Lung (tissue), 12 donors: ENCODE measurements around the gene MEAK7. TPM values are rescaled to one million over a fixed set of nuclear protein-coding genes. Genes with fewer than 3 reads are reported as not detected.

Experiments used
- ATAC-seq: fragments of 200-7000 bp; cut with Tn5 transposase; one replicate; pipeline ENCODE4 v1.9.1; 2020; ENCODE audit warnings: moderate number of reproducible peaks; ENCODE audit not compliant: insufficient read depth, low FRiP score
- DNase-seq, 3 donors: peaks; one replicate each; pipeline ENCODE4 v3.0.0-alpha.2; 2013 to 2017
- H3K27ac ChIP-seq, 2 donors: one replicate each; pipeline ENCODE4 v1.5.1; 2013; ENCODE audit warnings: mild to moderate bottlenecking in 2 of 2, moderate library complexity in 2 of 2, control low read depth in 1 of 2, inconsistent platforms in 1 of 2, low read depth in 1 of 2, low read length in 1 of 2
- H3K27me3 ChIP-seq, 3 donors: one replicate each; pipeline ENCODE4 v1.5.1; 2013; ENCODE audit warnings: low read length in 2 of 3; ENCODE audit not compliant: control insufficient read depth in 3 of 3, insufficient read depth in 3 of 3
- H3K36me3 ChIP-seq, 4 donors: one replicate each; pipeline ENCODE4 v1.5.1; 2013; ENCODE audit warnings: low read length in 4 of 4, mild to moderate bottlenecking in 1 of 4, moderate library complexity in 1 of 4; ENCODE audit not compliant: control insufficient read depth in 4 of 4, insufficient read depth in 4 of 4
- H3K4me1 ChIP-seq, 5 donors: one replicate each; pipeline ENCODE4 v1.5.1; 2013; ENCODE audit warnings: low read length in 5 of 5, mild to moderate bottlenecking in 2 of 5, moderate library complexity in 1 of 5; ENCODE audit not compliant: control insufficient read depth in 5 of 5, insufficient read depth in 5 of 5
- H3K4me3 ChIP-seq: one replicate; pipeline ENCODE4 v1.5.1; 2013; ENCODE audit warnings: mild to moderate bottlenecking, control low read depth, moderate library complexity
- H3K9ac ChIP-seq, 2 donors: one replicate each; pipeline ENCODE4 v1.5.1; 2013; ENCODE audit warnings: low read length in 2 of 2, control low read depth in 1 of 2; ENCODE audit not compliant: insufficient read depth in 1 of 2
- H3K9me3 ChIP-seq, 4 donors: one replicate each; pipeline ENCODE4 v1.5.1; 2013; ENCODE audit warnings: low read length in 3 of 4, mild to moderate bottlenecking in 1 of 4, moderate library complexity in 1 of 4; ENCODE audit not compliant: control insufficient read depth in 4 of 4, insufficient read depth in 3 of 4
- WGBS, 2 donors: extraction: QIAGEN DNeasy Blood & Tissue Kit; methylation state at CpG; one replicate each; pipeline ENCODE4 v1.1.7; 2013; 5-methylcytosine and 5-hydroxymethylcytosine counted together
- polyA plus RNA-seq, 2 donors: library from polyadenylated mRNA; stranded (reverse); fragments of 200-250 nt; gene quantifications; one replicate each; pipeline ENCODE4 v1.2.1, GENCODE V29; 2013
- total RNA-seq, 2 donors: library from RNA; depleted of rRNA in 1 of 2; stranded (reverse); fragments of >200 nt in 1 of 2; gene quantifications; one replicate each; pipeline ENCODE4 v1.2.1, GENCODE V29; 2014 to 2021
- TF ChIP-seq, protein P1 (sequence below): IDR thresholded peaks from 2 replicates; pipeline ENCODE4 v1.5.1; 2012; ENCODE audit warnings: mild to moderate bottlenecking; ENCODE audit errors: control extremely low read depth, extremely low read depth
- donor health status: control.
- donor health status: control.
- donor health status: Bipolar disorder and iron deficiency.
- donor health status: healthy.
- donor health status: DM: yes; HTN: yes; CAD: no.

Gene MEAK7
- total and polyA plus RNA-seq, 4 donors, result 4.8 to 16.9 (median 11.2) TPM

DNA sequence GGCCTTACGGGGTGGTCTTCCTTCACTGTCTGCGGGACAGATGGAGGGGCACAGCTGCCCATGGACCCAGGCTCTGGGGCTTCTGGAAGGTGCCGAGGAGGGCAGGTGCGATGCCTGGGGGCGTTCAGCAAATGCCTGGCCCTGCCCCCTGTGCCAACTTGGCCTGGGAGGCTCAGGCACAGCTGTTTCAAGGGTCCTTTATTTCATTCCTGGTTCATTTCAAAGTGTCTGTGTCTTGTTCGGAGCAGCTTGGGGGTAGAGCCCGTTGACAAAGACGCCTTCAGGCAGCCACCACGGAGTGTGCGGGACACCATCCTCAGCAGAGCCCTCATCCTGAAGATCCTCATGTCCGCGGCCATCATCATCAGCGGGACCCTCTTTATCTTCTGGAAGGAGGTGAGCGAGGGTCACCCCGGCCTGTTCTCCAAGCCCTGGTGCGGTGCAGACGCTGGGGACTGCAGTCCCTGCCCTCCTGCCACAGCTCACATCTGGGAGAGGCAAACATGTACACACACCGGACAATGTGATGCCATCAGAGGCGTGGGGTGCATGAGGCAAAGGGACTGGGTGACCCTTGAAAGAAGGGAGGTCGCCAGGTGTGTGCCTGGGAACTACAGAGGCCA, 43.9 kb downstream of the MEAK7 start:
- Histone ChIP-seq H3K27ac (no peak overlapping the region), H3K4me3 (no peak overlapping the region), H3K27me3 (no peaks in the 10 kb centered on the region), H3K36me3 (peaks cover 0 to 24% (median 0%) of the 10 kb centered on the region in 4 donors), H3K4me1 (no peaks in the 10 kb centered on the region), H3K9ac (no peak overlapping the region), H3K9me3 (no peaks in the 10 kb centered on the region)
- DNase-seq (no peak), ATAC-seq (no peak)
- WGBS, 2 donors, result 83 to 85% methylated on average over 20 of the region's 20 CpGs
- TF ChIP-seq, protein P1, sequence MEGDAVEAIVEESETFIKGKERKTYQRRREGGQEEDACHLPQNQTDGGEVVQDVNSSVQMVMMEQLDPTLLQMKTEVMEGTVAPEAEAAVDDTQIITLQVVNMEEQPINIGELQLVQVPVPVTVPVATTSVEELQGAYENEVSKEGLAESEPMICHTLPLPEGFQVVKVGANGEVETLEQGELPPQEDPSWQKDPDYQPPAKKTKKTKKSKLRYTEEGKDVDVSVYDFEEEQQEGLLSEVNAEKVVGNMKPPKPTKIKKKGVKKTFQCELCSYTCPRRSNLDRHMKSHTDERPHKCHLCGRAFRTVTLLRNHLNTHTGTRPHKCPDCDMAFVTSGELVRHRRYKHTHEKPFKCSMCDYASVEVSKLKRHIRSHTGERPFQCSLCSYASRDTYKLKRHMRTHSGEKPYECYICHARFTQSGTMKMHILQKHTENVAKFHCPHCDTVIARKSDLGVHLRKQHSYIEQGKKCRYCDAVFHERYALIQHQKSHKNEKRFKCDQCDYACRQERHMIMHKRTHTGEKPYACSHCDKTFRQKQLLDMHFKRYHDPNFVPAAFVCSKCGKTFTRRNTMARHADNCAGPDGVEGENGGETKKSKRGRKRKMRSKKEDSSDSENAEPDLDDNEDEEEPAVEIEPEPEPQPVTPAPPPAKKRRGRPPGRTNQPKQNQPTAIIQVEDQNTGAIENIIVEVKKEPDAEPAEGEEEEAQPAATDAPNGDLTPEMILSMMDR, result no peak

DNA sequence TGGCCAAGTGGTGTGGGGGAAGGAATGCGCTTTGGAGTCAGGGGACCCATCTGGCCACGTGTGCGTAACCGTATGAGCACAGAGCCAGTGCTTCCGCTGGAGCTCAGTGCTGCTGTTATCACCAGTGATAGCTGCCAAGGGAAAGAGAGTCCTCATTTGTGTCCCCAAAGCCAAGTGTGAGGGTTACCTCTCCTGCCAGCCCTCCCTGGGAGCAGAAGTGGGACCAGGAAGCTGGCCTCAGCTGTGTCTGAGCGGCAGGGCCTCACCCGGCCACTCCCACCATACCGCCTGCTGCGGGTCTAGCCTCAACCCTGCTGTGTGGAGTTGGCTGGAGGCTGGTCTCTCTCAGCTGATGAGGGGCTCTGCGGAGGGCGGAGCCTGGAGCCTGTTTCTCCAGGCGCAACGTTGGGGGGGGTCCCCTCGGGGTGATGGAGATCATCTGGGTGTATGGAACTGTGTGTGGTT, 44.5 kb downstream of the MEAK7 start:
- H3K27ac ChIP-seq, result no peak overlapping the region
- H3K4me3 ChIP-seq, result no peak overlapping the region
- no peaks in the 10 kb centered on the region for H3K9me3 ChIP-seq
- DNase-seq (peak in 2 of 3 donors; percentile 19 to 21), ATAC-seq (no peak)
- H3K27me3 ChIP-seq, result no peaks in the 10 kb centered on the region
- H3K4me1 ChIP-seq, result no peaks in the 10 kb centered on the region
- WGBS, 2 donors, result 75 to 81% methylated on average over 14 of the region's 14 CpGs
- peaks cover 0 to 24% (median 0%) of the 10 kb centered on the region in 4 donors for H3K36me3 ChIP-seq
- no peak overlapping the region for H3K9ac ChIP-seq
- TF ChIP-seq, protein P1, result no peak

DNA sequence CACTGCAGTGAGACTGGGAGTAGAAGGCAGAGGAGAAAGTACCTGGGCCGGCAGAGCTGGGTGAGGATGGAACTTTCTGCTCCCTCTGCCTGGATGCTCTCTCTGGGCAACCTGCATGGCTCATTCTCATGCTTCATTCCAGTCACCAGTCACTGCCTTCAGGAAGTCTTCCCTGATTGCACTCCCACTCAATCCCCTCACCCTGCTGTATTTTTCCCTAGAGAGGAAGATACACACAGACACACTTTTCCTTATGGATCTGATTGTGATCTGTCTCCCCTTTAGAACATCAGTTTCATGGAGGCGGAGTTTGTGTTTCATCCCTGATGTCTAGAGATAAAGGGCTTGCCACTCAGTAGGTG, 44.9 kb downstream of the MEAK7 start:
- Histone ChIP-seq H3K27me3 (no peaks in the 10 kb centered on the region), H3K27ac (no peak overlapping the region), H3K4me3 (no peak overlapping the region), H3K9me3 (no peaks in the 10 kb centered on the region), H3K36me3 (peaks cover 0 to 23% (median 0%) of the 10 kb centered on the region in 4 donors), H3K4me1 (no peaks in the 10 kb centered on the region), H3K9ac (no peak overlapping the region)
- DNase-seq, result no peak
- TF ChIP-seq, protein P1, result no peak
- WGBS, 2 donors, result 95 to 100% methylated on average over 2 of the region's 2 CpGs
- ATAC-seq, result no peak
